Fibroblast of mammary gland (primary cell): ENCODE measurements around the gene CD274.
"Not testable (repeated sequence)": the region's sequence is repeated elsewhere in the genome, so short reads cannot be mapped to it uniquely, and the experiment has no call there.

Experiments used
- DNase-seq: peaks from one replicate; pipeline ENCODE4 v3.0.0-alpha.2; 2010; ENCODE audit warnings: low read depth
- H3K4me3 ChIP-seq: 2 replicates; pipeline ENCODE4 v1.5.1; 2011; ENCODE audit warnings: low read depth, mild to moderate bottlenecking, low read length, moderate library complexity; ENCODE audit not compliant: control insufficient read depth
- TF ChIP-seq, protein P1 (sequence below): conservative IDR thresholded peaks from 2 replicates; pipeline ENCODE4 v1.5.1; 2011; ENCODE audit warnings: low read depth, low read length, inconsistent platforms; ENCODE audit not compliant: control insufficient read depth, insufficient read depth

The CD274 gene

DNA sequence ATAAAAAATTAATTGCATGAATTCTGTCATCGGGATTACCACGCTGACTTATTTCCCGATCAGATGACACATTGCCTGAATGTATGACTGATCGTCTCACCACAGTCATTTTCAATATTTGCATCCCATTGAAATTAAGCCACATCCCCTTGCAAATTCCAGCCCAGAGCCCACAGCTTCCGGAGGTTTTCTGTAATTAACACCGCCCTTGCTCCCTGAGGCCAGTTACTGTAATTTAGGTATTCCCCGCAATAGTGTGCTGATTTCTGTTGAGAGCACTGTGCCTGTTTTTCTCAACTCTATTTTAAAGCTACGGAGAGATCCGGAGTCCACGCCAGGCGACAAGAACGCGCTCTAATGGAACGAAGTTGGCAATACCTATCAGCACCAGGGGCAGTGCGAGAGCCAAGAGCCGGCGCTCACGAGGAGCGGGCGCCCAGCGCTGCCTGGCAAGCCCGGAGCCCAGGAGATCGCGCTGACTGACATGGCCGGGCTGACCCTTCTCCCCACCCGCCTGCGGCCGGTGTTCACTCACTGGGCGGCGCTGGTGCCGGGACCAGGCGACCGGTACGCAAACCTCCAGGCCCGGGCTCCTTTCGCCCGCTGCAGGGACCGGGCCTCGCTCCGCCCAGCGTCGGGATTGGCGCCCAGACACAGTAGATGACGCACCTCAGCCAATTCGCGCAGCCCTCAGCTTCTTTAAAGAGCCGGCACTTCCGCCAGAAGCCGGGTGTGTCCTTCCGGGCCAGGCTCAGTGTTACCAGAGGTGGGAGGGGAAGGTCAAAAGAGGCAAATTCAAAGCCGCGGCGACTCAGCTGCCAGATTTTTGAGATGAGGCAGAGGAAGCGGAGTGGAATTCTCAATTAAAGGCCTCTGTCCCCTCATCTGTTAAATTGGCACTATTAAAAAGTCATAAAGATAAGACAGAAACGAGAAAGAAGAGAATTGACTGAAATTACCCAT lies 12.8 kb upstream of the CD274 start, which contains the start of gene PLGRKT:
TSS of gene PLGRKT (minus strand) at position 672 of the 963 bp plus-strand sequence. CDS start 5,948 bp downstream, outside the sequence.
- DNase-seq: peak; percentile 85
- peak within 1 kb of the TSS; percentile 82 for H3K4me3 ChIP-seq
- TF ChIP-seq, protein P1, sequence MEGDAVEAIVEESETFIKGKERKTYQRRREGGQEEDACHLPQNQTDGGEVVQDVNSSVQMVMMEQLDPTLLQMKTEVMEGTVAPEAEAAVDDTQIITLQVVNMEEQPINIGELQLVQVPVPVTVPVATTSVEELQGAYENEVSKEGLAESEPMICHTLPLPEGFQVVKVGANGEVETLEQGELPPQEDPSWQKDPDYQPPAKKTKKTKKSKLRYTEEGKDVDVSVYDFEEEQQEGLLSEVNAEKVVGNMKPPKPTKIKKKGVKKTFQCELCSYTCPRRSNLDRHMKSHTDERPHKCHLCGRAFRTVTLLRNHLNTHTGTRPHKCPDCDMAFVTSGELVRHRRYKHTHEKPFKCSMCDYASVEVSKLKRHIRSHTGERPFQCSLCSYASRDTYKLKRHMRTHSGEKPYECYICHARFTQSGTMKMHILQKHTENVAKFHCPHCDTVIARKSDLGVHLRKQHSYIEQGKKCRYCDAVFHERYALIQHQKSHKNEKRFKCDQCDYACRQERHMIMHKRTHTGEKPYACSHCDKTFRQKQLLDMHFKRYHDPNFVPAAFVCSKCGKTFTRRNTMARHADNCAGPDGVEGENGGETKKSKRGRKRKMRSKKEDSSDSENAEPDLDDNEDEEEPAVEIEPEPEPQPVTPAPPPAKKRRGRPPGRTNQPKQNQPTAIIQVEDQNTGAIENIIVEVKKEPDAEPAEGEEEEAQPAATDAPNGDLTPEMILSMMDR: no peak

DNA sequence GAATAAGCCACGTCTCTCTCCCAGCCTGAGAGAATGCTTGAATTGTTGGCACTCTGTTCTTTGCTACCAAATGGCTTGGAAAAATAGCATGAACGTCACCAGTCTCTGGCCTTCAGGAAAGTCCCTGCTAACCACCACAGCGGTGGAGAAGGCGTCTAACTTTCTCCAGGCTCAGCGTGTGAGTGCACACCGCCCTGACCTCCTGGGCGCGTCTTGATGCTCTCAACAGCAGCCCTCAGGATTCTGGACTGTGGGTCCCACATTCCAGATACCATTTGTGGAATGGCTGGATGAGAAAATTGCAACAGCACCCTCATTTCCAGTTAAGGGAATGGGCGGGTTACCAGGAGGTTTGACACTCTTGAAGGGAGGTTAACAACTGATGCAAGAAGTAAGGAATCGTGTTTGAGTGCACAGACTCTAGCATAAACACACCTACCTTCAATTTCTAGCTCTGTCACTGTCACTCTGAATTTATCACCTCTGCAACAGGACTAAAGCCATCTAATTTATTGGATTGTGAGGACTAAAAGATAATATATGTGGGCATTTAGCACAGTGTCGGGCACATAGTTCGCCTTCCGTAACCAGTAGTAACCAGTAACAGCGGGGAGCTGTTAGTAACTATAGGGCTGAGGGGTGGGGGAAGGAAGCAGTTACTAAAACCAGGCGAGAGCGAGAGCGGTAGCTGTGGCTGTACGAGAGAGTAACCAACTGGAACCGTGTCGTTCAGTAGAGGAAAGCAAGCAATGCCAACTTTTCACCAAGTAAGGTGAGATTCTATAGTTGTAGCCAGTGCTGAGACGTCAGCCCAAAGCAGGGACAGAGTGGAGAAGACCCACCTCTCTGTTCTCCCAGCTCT lies 11.8 kb upstream of the CD274 start:
- DNase-seq: peak; percentile 40
- TF ChIP-seq, protein P1: no peak
- H3K4me3 ChIP-seq: peak overlapping the region; percentile 82

- no peak overlapping the region for H3K4me3 ChIP-seq
- DNase-seq: no peak
- TF ChIP-seq, protein P1: no peak
These were observed 9.9 kb upstream of the CD274 start for GRCh38 chr9:5440426-5440825.

DNA sequence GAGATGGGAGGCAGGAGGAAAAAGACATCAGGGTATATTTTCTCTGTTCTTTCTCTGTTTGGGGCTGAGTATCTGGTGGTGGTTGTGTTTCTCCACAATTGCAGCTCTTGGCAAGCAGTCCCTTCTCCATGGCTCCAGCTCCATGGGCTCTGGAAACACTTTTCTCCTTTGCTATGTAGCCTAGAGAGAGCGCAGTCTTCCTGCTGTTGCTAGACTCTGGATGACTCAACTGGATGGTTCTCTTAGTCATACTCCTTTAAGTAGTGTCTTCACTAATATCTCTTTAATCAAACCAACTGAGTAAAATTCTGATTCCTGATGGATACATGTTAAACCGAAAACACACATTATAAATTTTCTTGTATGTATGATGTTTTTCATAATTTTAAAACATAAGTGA lies 9.3 kb upstream of the CD274 start:
- TF ChIP-seq, protein P1: no peak
- peak; percentile 78 for DNase-seq
- no peak overlapping the region for H3K4me3 ChIP-seq

- H3K4me3 ChIP-seq: no peak overlapping the region
- DNase-seq: peak; percentile 73
- TF ChIP-seq, protein P1: peak; percentile 57
These were observed 7.8 kb upstream of the CD274 start for GRCh38 chr9:5442400-5443011.

DNA sequence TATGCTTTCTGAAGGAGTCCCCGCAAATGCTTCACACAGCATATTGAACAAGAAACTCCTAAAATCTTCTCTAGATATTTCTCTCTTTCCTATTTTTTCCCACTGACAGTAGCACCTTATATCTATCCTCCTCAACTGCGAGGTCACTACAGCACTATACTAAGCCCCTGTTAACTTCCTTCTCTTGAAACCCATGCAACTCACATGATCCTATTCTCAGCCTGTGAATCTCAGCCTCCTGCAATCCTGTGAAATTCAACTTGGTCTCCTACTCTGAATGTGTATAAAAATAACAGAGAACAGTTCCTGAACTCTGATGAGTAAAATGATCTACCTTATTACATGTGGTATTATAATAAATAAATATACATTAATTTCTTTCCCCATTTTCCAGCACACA lies 6.5 kb upstream of the CD274 start:
- H3K4me3 ChIP-seq: no peak overlapping the region
- TF ChIP-seq, protein P1: no peak
- no peak for DNase-seq

GRCh38 chr9:5445096-5445495 lies 5.2 kb upstream of the CD274 start:
- not testable (repeated sequence) for DNase-seq, H3K4me3 ChIP-seq
